Activated B cell treated with CpG ODN at 0.5 μM for 24 hours (primary cell): ENCODE results near the gene APPL2. TPM values are rescaled to one million over a fixed set of nuclear protein-coding genes. Genes with fewer than 3 reads are reported as not detected.
A peak's percentile ranks its signal among the peaks of the same experiment; 100 is the strongest.

Experiments
- ATAC-seq: fragments of 200-7000 bp; cut with Tn5 transposase; one replicate; pipeline ENCODE4 v1.10.0; 2021; ENCODE audit warnings: low read depth, mild to moderate bottlenecking, moderate library complexity
- CTCF ChIA-PET: fragments of 350-600 bp; sonication (Branson Sonifier 250); formaldehyde crosslinking; loops from one replicate; lab custom pipeline; 2021; ENCODE audit warnings: antibody characterized with exemption; lab: Charles Lee
- POLR2A ChIA-PET: fragments of 350-600 bp; sonication (Branson Sonifier 250); formaldehyde crosslinking; loops from one replicate; lab custom pipeline; 2021; ENCODE audit warnings: antibody characterized with exemption; lab: Charles Lee
- DNase-seq: peaks from one replicate; pipeline ENCODE4 v3.0.0; 2022
- H3K27ac Mint-ChIP-seq: one replicate; pipeline ENCODE4 v1.8.0; 2020; ENCODE audit warnings: mixed read lengths
- H3K27me3 Mint-ChIP-seq: one replicate; pipeline ENCODE4 v1.8.0; 2021; ENCODE audit warnings: mixed read lengths
- H3K36me3 Mint-ChIP-seq: one replicate; pipeline ENCODE4 v1.8.0; 2021; ENCODE audit warnings: low read depth, mixed read lengths
- H3K4me1 Mint-ChIP-seq: one replicate; pipeline ENCODE4 v1.8.0; 2021; ENCODE audit warnings: mixed read lengths
- H3K4me3 Mint-ChIP-seq: one replicate; pipeline ENCODE4 v1.8.0; 2020; ENCODE audit warnings: mild to moderate bottlenecking, mixed read lengths
- H3K9me3 Mint-ChIP-seq: one replicate; pipeline ENCODE4 v1.8.0; 2020; ENCODE audit warnings: mixed read lengths
- CTCF ChIP-seq: fragments of 200-600 bp; IDR thresholded peaks from one replicate; pipeline ENCODE4 v1.8.0; 2022; ENCODE audit warnings: antibody characterized with exemption, mild to moderate bottlenecking
- intact Hi-C: fragments of 100-400 bp; cut with micrococcal nuclease; formaldehyde crosslinking; loops from one replicate; pipeline ENCODE4 v1.15.1; 2024
- total RNA-seq: library from RNA; stranded (reverse); gene quantifications from 2 replicates; pipeline ENCODE4 v1.2.3, GENCODE V29; 2022

The APPL2 gene
- total RNA-seq, 1 donor from 2014 or later = 30.7 TPM

GRCh38 chr12:105228494-105228893 is 7.5 kb downstream of the APPL2 start:
- no peaks in the 10 kb centered on the region for H3K27me3 Mint-ChIP-seq
- intact Hi-C loops = no loop called here
- ChIA-PET POLR2A (no interaction called here), CTCF (no interaction called here)
- DNase-seq = no peak
- no peak overlapping the region for H3K4me3 Mint-ChIP-seq
- H3K36me3 Mint-ChIP-seq = peaks cover 66% of the 10 kb centered on the region
- peaks cover 32% of the 10 kb centered on the region for H3K4me1 Mint-ChIP-seq
- no peak for TF ChIP-seq CTCF
- H3K9me3 Mint-ChIP-seq = no peaks in the 10 kb centered on the region
- ATAC-seq = no peak
- no peak overlapping the region for H3K27ac Mint-ChIP-seq

- H3K4me1 Mint-ChIP-seq = peaks cover 25% of the 10 kb centered on the region
Observed at GRCh38 chr12:105227879-105228278, 8.1 kb downstream of the APPL2 start.

GRCh38 chr12:105226219-105226618 is 9.8 kb downstream of the APPL2 start:
- peak overlapping the region; percentile 11 for H3K4me3 Mint-ChIP-seq
- ATAC-seq (peak; percentile 37), DNase-seq (no peak)
- H3K27me3 Mint-ChIP-seq = no peaks in the 10 kb centered on the region
- ChIA-PET CTCF (no interaction called here), POLR2A (interaction anchor here (1.1 kb wide), 1 partner anchor 8 kb away, joined by 3 read pairs; no protein-coding TSS in a partner anchor)
- TF ChIP-seq CTCF = no peak
- H3K4me1 Mint-ChIP-seq = peaks cover 18% of the 10 kb centered on the region
- no peak overlapping the region for H3K27ac Mint-ChIP-seq
- H3K36me3 Mint-ChIP-seq = peaks cover 79% of the 10 kb centered on the region
- intact Hi-C loops = no loop called here
- H3K9me3 Mint-ChIP-seq = no peaks in the 10 kb centered on the region

More at GRCh38 chr12:105227879-105228278, 8.1 kb downstream of the APPL2 start:
- Mint-ChIP-seq H3K36me3 (peaks cover 71% of the 10 kb centered on the region), H3K27me3 (no peaks in the 10 kb centered on the region), H3K27ac (no peak overlapping the region), H3K4me3 (no peak overlapping the region), H3K9me3 (no peaks in the 10 kb centered on the region)
- intact Hi-C loops = no loop called here
- ChIA-PET CTCF (no interaction called here), POLR2A (no interaction called here)
- ATAC-seq = no peak
- DNase-seq = no peak
- no peak for TF ChIP-seq CTCF

- no peak overlapping the region for H3K27ac Mint-ChIP-seq
- no peak overlapping the region for H3K4me3 Mint-ChIP-seq
- peaks cover 18% of the 10 kb centered on the region for H3K4me1 Mint-ChIP-seq
- ATAC-seq (no peak), DNase-seq (no peak)
- ChIA-PET CTCF (no interaction called here), POLR2A (interaction anchor here (1.0 to 1.1 kb wide), 2 partner anchors 9 to 11 kb away, joined by 3 read pairs; partner anchors contain the start of gene APPL2)
- no peak for TF ChIP-seq CTCF
- peaks cover 79% of the 10 kb centered on the region for H3K36me3 Mint-ChIP-seq
- intact Hi-C loops = no loop called here
- H3K9me3 Mint-ChIP-seq = no peaks in the 10 kb centered on the region
- H3K27me3 Mint-ChIP-seq = no peaks in the 10 kb centered on the region
Observed at GRCh38 chr12:105225505-105226015, 10.4 kb downstream of the APPL2 start.

GRCh38 chr12:105224399-105224798 is 11.6 kb downstream of the APPL2 start:
- TF ChIP-seq CTCF = no peak
- ATAC-seq = no peak
- Mint-ChIP-seq H3K4me3 (no peak overlapping the region), H3K27ac (no peak overlapping the region), H3K36me3 (peaks cover 84% of the 10 kb centered on the region), H3K4me1 (peaks cover 18% of the 10 kb centered on the region), H3K9me3 (no peaks in the 10 kb centered on the region), H3K27me3 (no peaks in the 10 kb centered on the region)
- intact Hi-C loops = no loop called here
- ChIA-PET CTCF (no interaction called here), POLR2A (interaction anchor here (1.0 to 1.3 kb wide), 2 partner anchors 11 to 12 kb away, joined by 3 to 4 read pairs; partner anchors contain the start of gene APPL2)
- no peak for DNase-seq
